PC-9 (cell line): ENCODE results near the gene GPHA2.

Experiments
- CTCF ChIP-seq: fragments of 200-600 bp; sonication (generic); conservative IDR thresholded peaks from 2 replicates; pipeline ENCODE4 v1.6.1; 2017; ENCODE audit warnings: mixed run types, antibody characterized with exemption, mild to moderate bottlenecking, moderate library complexity
- EZH2 ChIP-seq: fragments of 200-600 bp; sonication (generic); IDR thresholded peaks from 2 replicates; pipeline ENCODE4 v1.8.0; 2017; ENCODE audit warnings: antibody characterized with exemption, low read depth

- TF ChIP-seq EZH2 = no peak
- TF ChIP-seq CTCF = no peak
These were observed 42.9 kb downstream of the GPHA2 start for GRCh38 chr11:64892838-64893193.
